ENCODE measurements around the gene SFMBT1.

The SFMBT1 gene

GRCh38 chr3:53026382-53027162, 19.3 kb downstream of the SFMBT1 start:
- no peak for TF ChIP-seq CTCF (conservative IDR thresholded peaks at IDR 0.05; ENCODE audit: low read depth, low read length)
- no peak for DNase-seq (ENCODE audit: low read depth)
- H3K4me3 ChIP-seq (ENCODE audit: low read depth, low read length) = no peak overlapping the region

- no peak for TF ChIP-seq CTCF (conservative IDR thresholded peaks at IDR 0.05; ENCODE audit: low read depth, low read length)
- no peak for DNase-seq (ENCODE audit: low read depth)
- no peak overlapping the region for H3K4me3 ChIP-seq (ENCODE audit: low read depth, low read length)
Observed at GRCh38 chr3:53024315-53024714, 21.6 kb downstream of the SFMBT1 start.

- no peak for TF ChIP-seq CTCF (conservative IDR thresholded peaks at IDR 0.05; ENCODE audit: low read depth, low read length)
- no peak for DNase-seq (ENCODE audit: low read depth)
Observed at GRCh38 chr3:53023072-53023823, 22.6 kb downstream of the SFMBT1 start.

GRCh38 chr3:53022647-53023046, 23.2 kb downstream of the SFMBT1 start:
- no peak for DNase-seq (ENCODE audit: low read depth)
- TF ChIP-seq CTCF (conservative IDR thresholded peaks at IDR 0.05; ENCODE audit: low read depth, low read length) = no peak
- no peak overlapping the region for H3K4me3 ChIP-seq (ENCODE audit: low read depth, low read length)

More at GRCh38 chr3:53023072-53023823, 22.6 kb downstream of the SFMBT1 start:
- H3K4me3 ChIP-seq (ENCODE audit: low read depth, low read length) = no peak overlapping the region

GRCh38 chr3:53016236-53016635, 29.6 kb downstream of the SFMBT1 start:
- no peak overlapping the region for H3K4me3 ChIP-seq (ENCODE audit: low read depth, low read length)
- TF ChIP-seq CTCF (conservative IDR thresholded peaks at IDR 0.05; ENCODE audit: low read depth, low read length) = no peak
- DNase-seq (ENCODE audit: low read depth) = peak; percentile 15

GRCh38 chr3:53011324-53011723, 34.5 kb downstream of the SFMBT1 start:
- no peak overlapping the region for H3K4me3 ChIP-seq (ENCODE audit: low read depth, low read length)
- no peak for DNase-seq (ENCODE audit: low read depth)
- no peak for TF ChIP-seq CTCF (conservative IDR thresholded peaks at IDR 0.05; ENCODE audit: low read depth, low read length)
